ENCODE data around the gene STK10. TPM values are rescaled to one million over a fixed set of nuclear protein-coding genes. Genes with fewer than 3 reads are reported as not detected.
"Not testable (repeated sequence)": the region's sequence is repeated elsewhere in the genome, so short reads cannot be mapped to it uniquely, and the experiment has no call there.

The STK10 gene
- total and polyA plus RNA-seq, 11 donors: 5.5 to 52.9 (median 10.2) TPM

DNA sequence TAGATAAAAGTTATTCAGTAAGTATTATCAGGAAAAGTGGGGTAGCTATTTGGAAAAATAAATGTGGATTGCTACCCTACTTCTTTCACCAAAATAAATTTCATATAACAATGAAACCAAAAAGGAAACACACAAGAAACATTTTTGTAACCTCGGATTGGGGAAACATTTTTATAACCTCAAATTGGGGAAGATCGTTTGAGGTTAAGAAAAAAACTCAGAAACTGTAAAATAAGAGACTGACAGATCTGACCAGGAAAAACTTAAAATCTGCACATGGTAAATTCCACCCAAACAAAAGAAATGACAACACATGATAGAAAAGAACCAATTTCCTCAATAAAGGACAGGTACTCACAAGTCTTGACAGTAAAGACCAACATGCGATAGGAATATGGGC lies 19.5 kb upstream of the STK10 start:
- no peak overlapping the region for H3K27ac ChIP-seq
- intact Hi-C loops (cut with DNase I): no loop called here
- no peak for TF ChIP-seq POLR2A (IDR thresholded peaks at IDR 0.05)
- TF ChIP-seq, protein P1, sequence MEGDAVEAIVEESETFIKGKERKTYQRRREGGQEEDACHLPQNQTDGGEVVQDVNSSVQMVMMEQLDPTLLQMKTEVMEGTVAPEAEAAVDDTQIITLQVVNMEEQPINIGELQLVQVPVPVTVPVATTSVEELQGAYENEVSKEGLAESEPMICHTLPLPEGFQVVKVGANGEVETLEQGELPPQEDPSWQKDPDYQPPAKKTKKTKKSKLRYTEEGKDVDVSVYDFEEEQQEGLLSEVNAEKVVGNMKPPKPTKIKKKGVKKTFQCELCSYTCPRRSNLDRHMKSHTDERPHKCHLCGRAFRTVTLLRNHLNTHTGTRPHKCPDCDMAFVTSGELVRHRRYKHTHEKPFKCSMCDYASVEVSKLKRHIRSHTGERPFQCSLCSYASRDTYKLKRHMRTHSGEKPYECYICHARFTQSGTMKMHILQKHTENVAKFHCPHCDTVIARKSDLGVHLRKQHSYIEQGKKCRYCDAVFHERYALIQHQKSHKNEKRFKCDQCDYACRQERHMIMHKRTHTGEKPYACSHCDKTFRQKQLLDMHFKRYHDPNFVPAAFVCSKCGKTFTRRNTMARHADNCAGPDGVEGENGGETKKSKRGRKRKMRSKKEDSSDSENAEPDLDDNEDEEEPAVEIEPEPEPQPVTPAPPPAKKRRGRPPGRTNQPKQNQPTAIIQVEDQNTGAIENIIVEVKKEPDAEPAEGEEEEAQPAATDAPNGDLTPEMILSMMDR (IDR thresholded peaks at IDR 0.05): no peak
- DNase-seq (no peak), ATAC-seq (no peak)
- H3K4me1 ChIP-seq: peaks cover 0 to 14% (median 0%) of the 10 kb centered on the region in 12 donors
- H3K27me3 ChIP-seq: no peaks in the 10 kb centered on the region
- peaks cover 0 to 33% (median 20%) of the 10 kb centered on the region in 9 donors for H3K36me3 ChIP-seq
- WGBS, 4 donors: 69 to 90% (median 78%) methylated on average over 3 of the region's 3 CpGs
- no peaks in the 10 kb centered on the region for H3K9me3 ChIP-seq
- no peak overlapping the region for H3K4me3 ChIP-seq

DNA sequence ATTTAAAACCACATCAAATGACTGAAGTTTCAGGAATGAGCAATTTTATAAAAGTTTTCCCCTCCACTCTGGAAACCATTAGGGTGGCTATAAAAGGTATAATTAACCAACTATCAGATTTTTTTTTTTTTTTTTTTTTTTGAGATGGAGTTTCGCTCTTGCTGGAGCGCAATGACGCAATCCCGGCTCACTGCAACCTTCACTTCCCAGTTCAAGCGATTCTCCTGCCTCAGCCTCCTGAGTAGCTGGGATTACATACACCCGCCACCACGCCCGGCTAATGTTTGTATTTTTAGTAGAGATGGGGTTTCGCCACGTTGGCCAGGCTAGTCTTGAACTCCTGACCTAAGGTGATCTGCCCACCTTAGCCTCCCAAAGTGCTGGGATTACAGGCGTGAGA lies 18.0 kb upstream of the STK10 start:
- H3K36me3 ChIP-seq: peaks cover 0 to 21% (median 9%) of the 10 kb centered on the region in 9 donors
- ATAC-seq; H3K27me3 ChIP-seq; H3K4me3 ChIP-seq; intact Hi-C loops (cut with DNase I); H3K9me3 ChIP-seq; DNase-seq; H3K27ac ChIP-seq: not testable (repeated sequence)
- WGBS, 4 donors: 94 to 95% (median 95%) methylated on average over 11 of the region's 11 CpGs
- peaks cover 0 to 14% (median 0%) of the 10 kb centered on the region in 12 donors for H3K4me1 ChIP-seq

DNA sequence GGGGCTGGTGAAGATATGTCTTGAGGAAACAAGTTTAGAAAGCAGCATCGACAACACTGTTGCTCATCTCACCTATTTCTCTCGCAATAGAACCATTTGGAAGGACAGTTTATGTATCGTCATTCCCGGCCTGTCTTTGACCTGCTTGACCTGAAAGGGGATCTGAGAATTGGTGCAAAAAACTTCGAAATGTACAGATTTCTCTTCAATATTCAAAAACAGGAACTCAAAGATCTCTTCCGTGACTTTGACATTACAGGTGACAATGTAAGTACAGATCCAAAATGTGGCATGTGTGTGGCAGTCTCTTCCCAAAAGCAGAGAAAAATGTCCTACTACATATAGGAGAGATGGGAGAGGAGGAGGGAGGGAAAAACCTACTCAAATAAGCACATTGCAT lies 12.5 kb upstream of the STK10 start:
- peaks cover 0 to 5% (median 0%) of the 10 kb centered on the region in 12 donors for H3K4me1 ChIP-seq
- H3K9me3 ChIP-seq: no peaks in the 10 kb centered on the region
- ATAC-seq (no peak), DNase-seq (no peak)
- TF ChIP-seq, protein P1 (IDR thresholded peaks at IDR 0.05): no peak
- no peak for TF ChIP-seq POLR2A (IDR thresholded peaks at IDR 0.05)
- H3K4me3 ChIP-seq: no peak overlapping the region
- intact Hi-C loops (cut with DNase I): no loop called here
- H3K36me3 ChIP-seq: no peaks in the 10 kb centered on the region
- H3K27ac ChIP-seq: no peak overlapping the region
- WGBS, 4 donors: 88 to 95% (median 90%) methylated on average over 6 of the region's 6 CpGs
- H3K27me3 ChIP-seq: no peaks in the 10 kb centered on the region

- H3K36me3 ChIP-seq: no peaks in the 10 kb centered on the region
- peaks cover 0 to 5% (median 0%) of the 10 kb centered on the region in 12 donors for H3K4me1 ChIP-seq
- DNase-seq: no peak
- no peak overlapping the region for H3K27ac ChIP-seq
- H3K27me3 ChIP-seq: no peaks in the 10 kb centered on the region
- intact Hi-C loops (cut with DNase I): loop anchor here in 1 of 10 donors (10.0 kb wide), 1 partner anchor 95 kb away; no protein-coding TSS in a partner anchor
- H3K4me3 ChIP-seq: no peak overlapping the region
- TF ChIP-seq, protein P1 (IDR thresholded peaks at IDR 0.05): no peak
- TF ChIP-seq POLR2A (IDR thresholded peaks at IDR 0.05): no peak
- WGBS, 4 donors: 87 to 89% (median 87%) methylated on average over 10 of the region's 10 CpGs
- no peaks in the 10 kb centered on the region for H3K9me3 ChIP-seq
- ATAC-seq: no peak
Measured at GRCh38 chr5:172199446-172199845, 11.4 kb upstream of the STK10 start.

DNA sequence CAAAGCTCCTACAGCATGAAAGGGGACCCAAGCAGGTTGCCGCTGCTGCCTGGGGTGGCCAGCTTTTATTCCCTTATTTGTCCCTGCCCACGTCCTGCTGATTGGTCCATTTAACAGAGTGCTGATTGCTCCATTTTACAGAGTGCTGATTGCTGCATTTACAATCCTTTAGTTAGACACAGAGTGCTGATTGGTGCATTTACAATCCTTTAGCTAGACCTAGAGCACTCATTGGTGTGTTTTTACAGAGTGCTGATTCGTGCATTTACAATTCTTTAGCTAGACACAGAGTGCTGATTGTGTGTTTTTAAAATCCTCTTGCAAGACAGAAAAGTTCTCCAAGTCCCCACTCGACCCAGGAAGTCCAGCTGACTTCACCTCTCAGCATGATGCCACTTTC lies 9.8 kb upstream of the STK10 start:
- DNase-seq, H3K36me3 ChIP-seq, H3K27ac ChIP-seq, H3K27me3 ChIP-seq, H3K9me3 ChIP-seq, H3K4me1 ChIP-seq, ATAC-seq, H3K4me3 ChIP-seq: not testable (repeated sequence)
- 87 to 92% (median 91%) methylated on average over 4 of the region's 4 CpGs for WGBS, 4 donors
- intact Hi-C loops (cut with DNase I): loop anchor here in 1 of 10 donors (10.0 kb wide), 1 partner anchor 97 kb away; no protein-coding TSS in a partner anchor
